GM10847 (cell line): ENCODE results near the gene SUSD4.

Source experiments
- POLR2A ChIP-seq: IDR thresholded peaks from 2 replicates; pipeline ENCODE4 v1.6.1; 2011; ENCODE audit not compliant: insufficient read length; ENCODE audit errors: extremely low read depth

Gene SUSD4

DNA sequence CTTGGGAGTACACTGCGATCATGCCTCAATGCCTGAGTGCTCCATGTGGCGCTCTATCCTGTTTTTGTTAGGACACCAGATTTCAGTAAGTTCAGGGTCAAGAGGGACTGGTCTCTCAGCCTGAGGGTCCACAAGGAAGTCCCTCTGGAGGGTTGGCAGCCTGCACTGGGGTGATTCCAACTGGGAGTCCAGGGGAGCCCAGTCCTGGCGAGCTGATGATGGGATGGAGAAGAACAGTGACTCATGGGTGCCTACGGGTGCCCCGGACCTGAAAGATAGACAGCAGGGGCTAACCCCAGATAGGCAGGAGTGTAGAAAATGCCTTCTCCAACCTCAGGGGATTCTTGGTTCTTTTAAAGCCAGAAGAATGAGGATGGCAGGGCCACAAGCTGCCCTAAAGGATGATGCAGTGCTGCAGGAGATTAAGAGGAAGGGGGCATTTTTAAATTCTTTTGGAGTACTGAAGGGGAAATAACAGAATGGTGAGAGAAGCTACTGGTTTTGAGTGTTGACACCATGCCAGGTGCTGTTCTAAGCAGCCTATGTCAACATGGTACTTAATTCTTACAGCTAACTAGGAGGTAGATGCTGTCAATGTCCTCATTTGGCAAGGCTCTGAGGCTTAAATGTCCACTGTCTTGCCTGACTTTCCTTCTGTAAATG is 152.5 kb downstream of the SUSD4 start:
- TF ChIP-seq POLR2A = no peak

DNA sequence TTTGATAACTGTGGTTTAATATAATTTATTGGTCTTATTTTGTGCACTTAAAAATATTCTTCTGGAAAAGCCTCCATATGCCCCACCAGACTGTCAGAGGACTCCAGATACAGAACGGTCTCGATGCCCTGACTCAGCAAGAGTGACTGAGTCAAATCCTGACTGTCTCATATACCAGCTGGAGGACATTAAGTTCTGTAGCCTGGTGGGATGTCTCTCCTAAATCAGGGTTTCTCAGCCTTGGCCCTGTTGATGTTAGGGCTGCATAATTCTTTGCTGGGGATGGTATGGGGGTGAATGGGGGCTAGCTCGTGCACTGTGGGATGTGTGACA is 153.2 kb downstream of the SUSD4 start:
- no peak for TF ChIP-seq POLR2A

DNA sequence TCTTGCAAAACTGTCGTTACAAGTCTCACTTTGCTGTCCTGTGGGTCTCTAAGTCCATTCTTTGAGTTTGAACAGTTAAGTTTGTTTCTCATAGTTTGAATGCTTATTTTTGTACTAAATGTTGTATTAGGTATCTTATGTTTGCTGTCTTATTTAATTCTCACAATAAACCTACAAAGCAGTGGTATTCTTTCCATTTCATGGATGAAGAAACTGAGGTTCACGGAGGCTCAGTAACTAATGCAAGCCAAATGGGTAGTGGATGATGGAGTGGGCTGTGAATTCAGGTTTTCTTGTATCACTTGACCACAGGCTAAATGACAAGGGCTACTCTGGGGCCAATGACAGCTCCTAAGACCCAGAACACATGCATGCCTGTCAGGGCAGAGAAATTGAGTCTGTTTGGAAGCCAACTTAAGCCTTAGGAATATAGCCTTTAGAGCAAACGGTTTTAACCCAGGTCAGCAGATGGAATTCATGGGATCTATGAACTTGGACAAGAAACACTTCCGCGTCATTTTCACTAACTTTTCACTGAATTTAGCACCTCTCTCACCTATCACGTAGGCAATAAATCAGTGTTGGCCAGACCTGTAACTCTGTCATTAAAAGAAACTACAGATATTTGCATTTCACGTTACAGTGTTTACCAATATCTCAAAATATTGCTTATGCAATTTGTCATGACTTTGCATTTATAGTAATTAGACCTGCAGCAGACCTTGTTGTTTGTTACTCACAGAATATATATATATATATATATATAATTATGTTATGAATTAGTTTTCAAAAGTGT is 153.8 kb downstream of the SUSD4 start:
- no peak for TF ChIP-seq POLR2A

DNA sequence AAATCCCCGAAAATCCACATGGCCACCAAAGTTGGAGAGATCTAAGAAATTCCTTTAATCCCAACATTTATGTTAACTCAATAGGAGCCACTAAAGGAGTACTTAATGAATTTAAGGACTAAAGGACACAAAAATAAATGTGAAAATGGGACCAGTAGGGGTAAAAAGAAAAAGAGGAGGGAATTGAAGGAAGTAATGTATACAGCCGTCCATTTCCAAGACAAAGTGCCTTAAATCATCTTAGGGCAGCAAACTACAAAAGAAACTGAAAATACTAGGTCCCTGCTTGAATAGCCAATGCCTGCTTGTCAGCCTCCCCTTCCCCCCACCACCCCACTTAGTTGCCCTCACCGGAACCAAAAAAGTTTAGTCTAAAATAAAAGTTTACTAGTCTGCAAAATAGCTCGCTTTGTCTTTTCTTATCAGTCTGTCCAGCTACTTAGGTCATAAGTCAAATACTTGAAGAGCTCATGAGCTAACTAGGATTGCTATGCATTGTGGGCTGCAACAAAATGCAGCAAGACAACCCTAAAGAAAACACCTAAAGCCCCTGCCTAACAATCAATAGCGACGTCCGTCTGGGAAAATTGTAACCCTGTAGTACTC is 154.6 kb downstream of the SUSD4 start:
- TF ChIP-seq POLR2A = no peak

DNA sequence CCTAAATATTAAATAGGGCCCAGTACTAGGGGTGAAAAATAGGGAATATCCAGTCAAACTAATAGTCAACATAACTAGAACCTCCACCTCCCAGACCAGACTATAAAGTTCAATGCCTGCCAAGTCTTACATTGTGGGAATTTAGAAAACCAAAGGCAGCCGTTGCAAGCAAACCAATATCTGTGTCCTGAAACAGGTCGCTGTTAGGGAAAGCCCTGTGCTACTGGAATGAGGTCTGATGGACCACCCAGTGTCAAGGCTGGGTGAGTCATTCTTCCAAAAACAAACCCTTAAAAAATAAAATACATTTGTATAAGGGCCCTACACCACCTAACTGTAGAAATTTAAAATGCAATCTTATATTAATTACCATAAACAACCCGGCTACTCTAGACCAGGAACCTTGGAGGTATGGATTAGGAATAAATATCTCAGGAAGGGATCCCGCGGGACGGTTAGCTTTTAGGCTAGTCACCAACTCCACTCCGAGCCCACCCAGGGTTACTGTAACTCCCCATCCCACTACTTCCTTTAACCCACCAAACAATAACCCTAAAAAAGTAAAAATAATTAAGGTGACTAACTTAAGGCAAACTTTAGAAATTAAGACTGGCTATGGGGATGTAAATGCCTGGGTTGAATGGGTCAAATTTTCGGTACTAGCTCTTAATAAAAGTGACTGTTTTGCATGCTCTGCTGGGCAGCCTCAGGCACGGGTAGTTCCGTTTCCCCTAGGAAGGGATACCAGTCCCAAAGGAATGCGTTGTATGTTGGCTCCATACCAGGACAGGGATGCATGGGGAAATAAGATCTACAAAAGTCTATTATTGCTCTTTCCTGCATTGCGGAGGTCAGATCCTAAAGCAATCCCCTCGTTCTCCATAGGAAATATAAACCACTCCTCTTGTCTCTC is 155.6 kb downstream of the SUSD4 start:
- no peak for TF ChIP-seq POLR2A

DNA sequence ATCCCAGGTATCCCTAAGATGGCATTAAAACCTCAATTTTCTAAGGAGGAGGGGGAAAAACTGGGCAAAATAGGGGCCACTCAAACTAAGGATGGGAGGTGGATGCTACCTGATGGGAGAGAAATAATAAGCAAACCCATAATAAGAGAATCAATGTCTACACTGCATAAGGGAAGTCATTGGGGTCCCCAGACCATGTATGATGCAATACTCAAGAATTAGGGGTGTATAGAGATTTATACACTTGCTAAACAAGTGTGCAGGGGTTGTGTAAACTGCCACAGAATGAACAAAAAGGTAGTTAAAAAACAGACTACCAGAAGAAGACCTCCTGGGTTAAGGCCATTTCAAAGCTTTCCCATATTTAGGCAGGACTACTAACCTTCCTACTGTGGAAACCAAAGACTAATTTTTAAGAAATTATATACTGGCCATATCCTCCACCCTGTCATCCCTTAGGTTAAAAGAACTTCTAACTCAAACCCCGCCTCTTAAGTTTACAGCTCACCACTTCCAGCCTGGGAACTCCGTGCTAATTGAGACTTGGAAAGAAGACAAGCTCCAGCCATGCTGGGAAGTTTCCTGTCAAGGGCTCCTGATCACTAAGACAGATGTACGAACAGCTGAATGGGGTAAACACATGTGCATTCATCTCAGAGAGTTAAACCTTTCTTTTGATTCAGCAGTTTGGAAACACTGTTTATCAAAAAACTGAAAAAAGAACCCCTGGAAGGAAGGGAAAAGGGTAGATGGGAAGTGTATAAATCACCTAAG is 156.5 kb downstream of the SUSD4 start:
- TF ChIP-seq POLR2A = no peak

DNA sequence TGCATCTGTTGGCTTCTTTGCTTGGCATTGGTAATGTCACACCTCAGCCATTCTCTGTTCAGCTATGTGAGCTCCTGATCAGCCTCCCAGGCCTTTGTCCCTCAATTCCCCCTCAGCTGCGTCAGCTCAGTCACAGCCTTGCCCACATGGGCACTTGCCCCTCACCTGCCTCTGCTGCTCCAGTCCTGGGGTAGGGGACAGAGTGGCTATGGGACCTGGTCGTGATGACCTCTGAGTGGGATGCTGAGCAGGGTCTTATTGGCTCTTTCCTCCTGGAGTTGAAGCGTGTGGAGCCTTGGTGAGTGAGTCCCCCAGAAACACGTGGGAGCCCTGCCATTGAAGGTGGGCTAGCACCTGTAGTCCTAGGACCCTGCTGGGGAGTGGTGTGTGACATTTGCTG is 159.6 kb downstream of the SUSD4 start:
- no peak for TF ChIP-seq POLR2A

DNA sequence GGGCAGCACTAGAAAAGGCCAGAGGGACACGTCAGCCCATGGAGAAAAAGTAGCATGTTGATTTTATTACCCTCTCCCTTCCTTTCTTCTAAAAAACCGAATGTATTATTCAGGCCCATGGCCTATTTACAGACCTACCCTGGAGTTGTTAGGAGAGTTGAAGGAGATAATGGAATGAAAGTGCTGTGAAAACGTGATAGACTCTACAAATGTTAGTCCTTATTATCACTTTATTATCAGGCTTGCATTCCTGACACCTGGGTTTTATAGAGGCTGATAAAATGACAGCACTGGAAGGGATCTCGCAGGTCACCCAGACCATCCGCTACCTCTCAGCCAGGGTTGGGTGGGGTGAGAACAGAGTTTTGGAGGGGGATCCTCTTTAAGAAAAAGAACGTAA is 160.3 kb downstream of the SUSD4 start:
- no peak for TF ChIP-seq POLR2A

DNA sequence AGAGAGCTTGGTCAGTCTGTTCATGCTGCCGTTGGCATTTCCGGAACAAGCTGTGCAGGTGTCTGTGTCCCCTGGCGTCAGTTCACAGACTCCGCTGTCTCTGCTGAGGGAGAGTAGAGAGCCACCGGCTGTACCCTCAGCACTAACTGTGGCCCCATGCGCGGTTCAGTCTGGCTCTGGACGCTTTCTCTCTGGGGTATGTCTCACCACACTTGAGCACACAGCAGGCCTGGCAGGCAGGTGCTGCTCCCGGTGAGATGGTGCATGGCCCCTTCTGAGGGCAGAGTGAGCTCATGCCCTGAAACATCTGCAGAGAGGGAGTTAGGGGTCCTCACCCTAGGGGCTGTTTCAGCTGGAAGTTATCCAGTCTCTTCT is 161.0 kb downstream of the SUSD4 start:
- no peak for TF ChIP-seq POLR2A

DNA sequence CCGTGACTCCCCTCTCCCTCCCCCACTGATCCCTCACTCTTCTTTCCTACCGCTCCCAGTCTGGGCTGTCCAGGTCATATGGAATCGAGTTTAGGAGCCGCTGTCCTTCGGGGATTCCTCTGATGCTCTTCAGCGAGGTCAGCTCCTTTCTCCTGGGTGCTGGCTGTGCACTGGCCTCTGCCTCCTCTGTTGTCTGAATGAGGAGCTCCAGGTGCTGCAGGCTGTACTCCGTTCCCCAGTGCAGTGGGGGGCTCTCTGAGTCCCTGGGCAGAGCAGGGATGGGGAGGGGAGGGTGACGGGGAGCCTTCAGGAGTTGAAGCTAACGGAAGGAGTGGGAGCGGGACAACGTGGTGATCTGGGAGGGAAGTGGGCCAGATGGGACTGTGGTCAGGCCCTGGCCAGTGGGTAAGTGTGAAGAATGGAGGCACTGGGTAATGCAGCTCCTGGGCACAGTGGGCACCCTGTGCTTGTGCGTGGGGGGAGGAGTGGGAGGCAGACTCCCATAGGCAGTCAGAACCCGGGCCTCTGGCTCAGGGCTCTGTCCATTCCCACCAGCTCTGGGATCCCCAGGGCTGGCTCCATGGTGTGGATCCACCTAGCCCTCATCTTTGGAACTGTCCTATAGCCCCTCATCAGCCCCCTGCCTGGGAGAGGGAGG is 161.5 kb downstream of the SUSD4 start:
- TF ChIP-seq POLR2A = no peak

DNA sequence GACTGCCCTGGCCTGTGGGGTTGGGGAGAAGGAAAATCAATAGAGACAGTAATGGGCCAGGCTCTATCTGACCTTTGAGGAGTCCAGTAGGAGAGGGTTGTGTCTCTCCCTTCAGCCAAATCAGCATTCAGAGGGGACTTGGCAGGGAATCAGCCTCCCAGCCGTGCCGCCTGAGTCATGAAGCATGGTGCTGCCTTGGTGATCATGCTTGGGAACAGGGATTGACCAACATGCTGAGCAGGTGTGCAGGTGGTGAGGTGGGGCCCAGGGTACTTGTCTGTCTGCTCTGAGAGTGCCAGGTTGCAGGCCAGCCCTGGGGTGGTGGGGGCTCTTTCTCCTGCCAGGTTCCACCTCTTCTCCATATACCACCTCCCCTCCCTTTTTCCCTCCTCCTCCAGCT is 162.0 kb downstream of the SUSD4 start:
- TF ChIP-seq POLR2A = no peak

DNA sequence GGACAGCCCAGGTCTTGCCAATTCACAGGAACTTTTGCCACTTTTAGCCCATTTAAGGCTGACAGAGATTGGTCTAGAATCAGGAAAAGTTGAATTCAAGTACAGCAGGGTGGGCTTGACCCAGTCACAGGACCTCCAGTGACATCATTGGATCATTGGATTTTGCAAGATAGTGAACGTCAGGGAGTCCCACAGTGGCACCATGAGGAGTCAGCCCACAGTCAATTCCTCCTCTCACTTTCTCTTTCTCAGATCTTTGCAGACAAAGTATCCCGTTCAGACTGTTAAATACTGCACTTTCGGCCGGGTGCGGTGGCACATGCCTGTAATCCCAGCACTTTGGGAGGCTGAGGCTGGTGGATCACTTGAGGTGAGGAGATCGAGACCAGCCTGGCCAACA is 163.1 kb downstream of the SUSD4 start:
- TF ChIP-seq POLR2A = no peak

DNA sequence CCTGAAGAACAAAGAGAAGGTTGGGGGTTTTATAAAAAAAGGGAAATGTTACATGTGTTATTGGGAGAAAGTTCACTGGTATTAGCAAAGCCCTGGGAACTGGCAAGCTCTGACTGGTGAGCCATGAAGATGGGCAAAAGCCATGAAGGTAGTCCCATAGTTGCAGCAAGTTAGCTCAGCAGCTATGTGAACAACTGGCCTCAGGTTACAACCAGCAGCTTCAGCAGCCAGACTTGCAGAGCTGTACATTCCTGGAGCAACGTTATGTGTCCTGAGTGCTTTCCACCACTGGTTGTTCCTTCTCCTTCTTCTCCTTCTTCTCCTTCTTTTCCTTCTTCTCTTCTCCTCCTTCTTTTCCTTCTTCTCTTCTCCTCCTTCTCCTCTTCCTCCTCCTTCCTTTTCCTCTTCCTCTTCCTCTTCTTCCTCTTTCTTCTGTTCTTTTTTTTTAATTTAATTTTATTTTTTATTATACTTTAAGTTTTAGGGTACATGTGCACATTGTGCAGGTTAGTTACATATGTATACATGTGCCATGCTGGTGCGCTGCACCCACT is 164.8 kb downstream of the SUSD4 start:
- no peak for TF ChIP-seq POLR2A

DNA sequence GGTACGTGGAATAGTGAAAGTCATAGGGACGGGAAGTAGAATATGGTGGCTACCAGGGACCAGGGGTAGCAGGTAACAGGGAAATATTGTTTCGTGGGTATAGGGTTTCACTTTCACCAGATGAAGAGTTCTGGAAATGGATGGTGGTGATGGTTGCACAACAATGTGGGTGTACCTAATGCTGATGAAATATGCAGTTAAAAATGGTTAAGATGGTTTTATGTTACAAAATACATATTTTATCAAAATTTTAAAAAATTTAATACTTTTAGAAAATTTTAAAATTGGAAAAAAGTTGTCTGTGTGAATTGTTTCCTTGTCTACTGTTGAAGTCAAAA is 165.4 kb downstream of the SUSD4 start:
- no peak for TF ChIP-seq POLR2A
